ENCODE data around the gene REEP3. TPM values are rescaled to one million over a fixed set of nuclear protein-coding genes. Genes with fewer than 3 reads are reported as not detected.

The REEP3 gene
- total RNA-seq, 1 experiment from 2014 or later: 39.6 TPM

- BruUV-seq (replicated peaks): no TSS peak
- TF ChIP-seq CTCF (conservative IDR thresholded peaks at IDR 0.05; ENCODE audit: low read depth, low read length) (no peak), EZH2 (IDR thresholded peaks at IDR 0.05; ENCODE audit: borderline replicate concordance, low read depth, low read length, poor library complexity, severe bottlenecking) (no peak)
- Histone ChIP-seq H3K27ac (ENCODE audit: low read depth, low read length, poor library complexity, severe bottlenecking) (peak overlapping the region; percentile 39), H3K9me3 (ENCODE audit: low read depth, low read length, poor library complexity, severe bottlenecking) (peaks cover 9% of the 10 kb centered on the region), H3K36me3 (ENCODE audit: insufficient read depth, low read length, poor library complexity, severe bottlenecking) (no peaks in the 10 kb centered on the region), H3K27me3 (replicated peaks; ENCODE audit: insufficient read depth, low read depth, low read length, poor library complexity) (no peaks in the 10 kb centered on the region), H3K4me1 (ENCODE audit: insufficient read depth, low read length, poor library complexity, severe bottlenecking) (peaks cover 40% of the 10 kb centered on the region), H3K4me3 (ENCODE audit: low read depth, low read length, poor library complexity, severe bottlenecking) (no peak overlapping the region)
- ChIA-PET CTCF (interaction anchor here (0.6 kb wide), 2 partner anchors 91 to 1508 kb away, joined by 3 read pairs; no protein-coding TSS in a partner anchor), POLR2A (ENCODE audit: low non-redundant PET) (interaction anchor here (1.0 kb wide), 1 partner anchor 23 kb away, joined by 3 read pairs; no protein-coding TSS in a partner anchor)
- intact Hi-C loops (cut with micrococcal nuclease; ENCODE audit: unreplicated experiment): no loop called here
- DNase-seq (ENCODE audit: low spot score): peak; percentile 43
These were observed 6.0 kb upstream of the REEP3 start for GRCh38 chr10:63515002-63515763.

- no peaks in the 10 kb centered on the region for H3K27me3 ChIP-seq (replicated peaks; ENCODE audit: insufficient read depth, low read depth, low read length, poor library complexity)
- H3K36me3 ChIP-seq (ENCODE audit: insufficient read depth, low read length, poor library complexity, severe bottlenecking): no peaks in the 10 kb centered on the region
- intact Hi-C loops (cut with micrococcal nuclease; ENCODE audit: unreplicated experiment): no loop called here
- BruUV-seq (replicated peaks): no TSS peak
- H3K27ac ChIP-seq (ENCODE audit: low read depth, low read length, poor library complexity, severe bottlenecking): no peak overlapping the region
- ChIA-PET POLR2A (ENCODE audit: low non-redundant PET) (no interaction called here), CTCF (no interaction called here)
- no peak overlapping the region for H3K4me3 ChIP-seq (ENCODE audit: low read depth, low read length, poor library complexity, severe bottlenecking)
- H3K9me3 ChIP-seq (ENCODE audit: low read depth, low read length, poor library complexity, severe bottlenecking): peaks cover 9% of the 10 kb centered on the region
- no peak for TF ChIP-seq CTCF (conservative IDR thresholded peaks at IDR 0.05; ENCODE audit: low read depth, low read length)
- no peak for TF ChIP-seq EZH2 (IDR thresholded peaks at IDR 0.05; ENCODE audit: borderline replicate concordance, low read depth, low read length, poor library complexity, severe bottlenecking)
- H3K4me1 ChIP-seq (ENCODE audit: insufficient read depth, low read length, poor library complexity, severe bottlenecking): peaks cover 45% of the 10 kb centered on the region
- DNase-seq (ENCODE audit: low spot score): no peak
These were observed 5.0 kb upstream of the REEP3 start for GRCh38 chr10:63516207-63516606.

- no peaks in the 10 kb centered on the region for H3K36me3 ChIP-seq (ENCODE audit: insufficient read depth, low read length, poor library complexity, severe bottlenecking)
- BruUV-seq (replicated peaks): no TSS peak
- H3K27ac ChIP-seq (ENCODE audit: low read depth, low read length, poor library complexity, severe bottlenecking): no peak overlapping the region
- peaks cover 62% of the 10 kb centered on the region for H3K4me1 ChIP-seq (ENCODE audit: insufficient read depth, low read length, poor library complexity, severe bottlenecking)
- DNase-seq (ENCODE audit: low spot score): no peak
- peaks cover 4% of the 10 kb centered on the region for H3K9me3 ChIP-seq (ENCODE audit: low read depth, low read length, poor library complexity, severe bottlenecking)
- ChIA-PET CTCF (no interaction called here), POLR2A (ENCODE audit: low non-redundant PET) (no interaction called here)
- intact Hi-C loops (cut with micrococcal nuclease; ENCODE audit: unreplicated experiment): no loop called here
- H3K4me3 ChIP-seq (ENCODE audit: low read depth, low read length, poor library complexity, severe bottlenecking): peak overlapping the region; percentile 2
- TF ChIP-seq EZH2 (IDR thresholded peaks at IDR 0.05; ENCODE audit: borderline replicate concordance, low read depth, low read length, poor library complexity, severe bottlenecking) (no peak), CTCF (conservative IDR thresholded peaks at IDR 0.05; ENCODE audit: low read depth, low read length) (no peak)
- no peaks in the 10 kb centered on the region for H3K27me3 ChIP-seq (replicated peaks; ENCODE audit: insufficient read depth, low read depth, low read length, poor library complexity)
These were observed 2.4 kb upstream of the REEP3 start for GRCh38 chr10:63518690-63519288.

Data from A673 (cell line).